Measurements from ENCODE around the gene METTL13. TPM values are rescaled to one million over a fixed set of nuclear protein-coding genes. Genes with fewer than 3 reads are reported as not detected.

The METTL13 gene
- 10 to 100 TPM in 11 of 12 donors, not detected in 1; 18.0 to 28.4 (median 22.8) TPM for polyA plus RNA-seq (ENCODE audit: insufficient read length in 12 of 12)
- long read RNA-seq, donor 1, partial matches to known transcripts: 25 of 26 reads
- long read RNA-seq, donor 1, other reads (novel, unspliced or antisense): 0 of 26 reads
- long read RNA-seq, donor 2, partial matches to known transcripts: 0 of 2 reads
- long read RNA-seq, donor 2, other reads (novel, unspliced or antisense): 0 of 2 reads
- long read RNA-seq, donor 3: 0 reads
- long read RNA-seq, donor 4, partial matches to known transcripts: 0 of 1 reads
- long read RNA-seq, donor 4, other reads (novel, unspliced or antisense): 0 of 1 reads
- long read RNA-seq, donor 5, transcript METTL13-201 (8 exons, 3,327 nt): major isoform, 7 of 7 reads
- long read RNA-seq, donor 5, partial matches to known transcripts: 0 of 7 reads
- long read RNA-seq, donor 5, other reads (novel, unspliced or antisense): 0 of 7 reads
- long read RNA-seq, donor 6, partial matches to known transcripts: 5 of 6 reads
- long read RNA-seq, donor 6, other reads (novel, unspliced or antisense): 0 of 6 reads
- long read RNA-seq, donor 7, partial matches to known transcripts: 5 of 5 reads
- long read RNA-seq, donor 7, other reads (novel, unspliced or antisense): 0 of 5 reads
- long read RNA-seq, donor 8, partial matches to known transcripts: 0 of 5 reads
- long read RNA-seq, donor 8, other reads (novel, unspliced or antisense): 0 of 5 reads
- long read RNA-seq, donor 9, partial matches to known transcripts: 0 of 2 reads
- long read RNA-seq, donor 9, other reads (novel, unspliced or antisense): 0 of 2 reads
- long read RNA-seq, donor 10, transcript METTL13-201 (8 exons, 3,327 nt): major isoform, 5 of 5 reads
- long read RNA-seq, donor 10, partial matches to known transcripts: 0 of 5 reads
- long read RNA-seq, donor 10, other reads (novel, unspliced or antisense): 0 of 5 reads
- long read RNA-seq, donor 11, partial matches to known transcripts: 0 of 2 reads
- long read RNA-seq, donor 11, other reads (novel, unspliced or antisense): 0 of 2 reads

GRCh38 chr1:171781176-171781875 is at the start of gene METTL13:
METTL13 (plus strand) TSS chr1:171781660; CDS start chr1:171781968, 308 bp downstream.
- peak; percentile 98 for DNase-seq

DNA sequence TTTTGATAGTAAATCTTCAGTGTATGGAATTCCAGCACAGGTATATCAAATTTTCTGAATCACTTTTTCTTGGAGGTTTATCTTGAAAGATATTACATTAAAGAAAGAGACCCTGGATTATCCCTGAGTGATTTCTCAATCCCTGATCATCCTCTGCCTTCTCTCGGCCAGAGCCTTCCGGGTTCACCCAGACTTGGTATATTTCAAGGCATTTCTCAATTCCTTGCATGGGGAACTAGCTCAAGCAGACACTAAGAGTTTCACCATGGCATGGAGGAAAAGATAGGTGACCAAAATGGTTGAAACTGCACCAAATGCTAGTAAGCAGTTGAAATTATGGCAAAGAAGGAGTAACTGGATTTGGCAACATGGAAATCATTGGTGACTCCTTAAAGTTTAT is 45.3 kb upstream of the METTL13 start:
- DNase-seq: no peak

DNA sequence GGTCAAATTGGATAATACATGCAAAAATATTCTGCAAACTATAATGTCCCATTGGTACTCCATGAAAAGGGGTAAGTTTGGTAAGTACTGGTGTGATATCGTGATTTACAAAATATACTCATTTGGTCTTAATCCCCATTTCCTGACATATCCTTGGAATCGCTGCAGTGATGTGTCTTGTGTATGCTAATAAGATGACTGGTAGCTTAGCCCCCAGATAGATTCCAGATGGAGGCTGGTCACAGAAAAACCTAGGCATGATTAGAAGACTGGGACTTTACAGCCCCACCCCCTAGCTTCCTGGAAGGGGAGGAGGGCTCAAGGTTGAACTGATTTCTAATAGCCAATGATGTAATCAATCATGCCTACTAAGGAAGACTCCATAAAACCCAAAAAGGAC is 42.5 kb upstream of the METTL13 start:
- DNase-seq: no peak

- no peak for DNase-seq
Measured at GRCh38 chr1:171739656-171740055, 41.8 kb upstream of the METTL13 start.

- DNase-seq: no peak
Measured at GRCh38 chr1:171740356-171740863, 41.0 kb upstream of the METTL13 start.

DNA sequence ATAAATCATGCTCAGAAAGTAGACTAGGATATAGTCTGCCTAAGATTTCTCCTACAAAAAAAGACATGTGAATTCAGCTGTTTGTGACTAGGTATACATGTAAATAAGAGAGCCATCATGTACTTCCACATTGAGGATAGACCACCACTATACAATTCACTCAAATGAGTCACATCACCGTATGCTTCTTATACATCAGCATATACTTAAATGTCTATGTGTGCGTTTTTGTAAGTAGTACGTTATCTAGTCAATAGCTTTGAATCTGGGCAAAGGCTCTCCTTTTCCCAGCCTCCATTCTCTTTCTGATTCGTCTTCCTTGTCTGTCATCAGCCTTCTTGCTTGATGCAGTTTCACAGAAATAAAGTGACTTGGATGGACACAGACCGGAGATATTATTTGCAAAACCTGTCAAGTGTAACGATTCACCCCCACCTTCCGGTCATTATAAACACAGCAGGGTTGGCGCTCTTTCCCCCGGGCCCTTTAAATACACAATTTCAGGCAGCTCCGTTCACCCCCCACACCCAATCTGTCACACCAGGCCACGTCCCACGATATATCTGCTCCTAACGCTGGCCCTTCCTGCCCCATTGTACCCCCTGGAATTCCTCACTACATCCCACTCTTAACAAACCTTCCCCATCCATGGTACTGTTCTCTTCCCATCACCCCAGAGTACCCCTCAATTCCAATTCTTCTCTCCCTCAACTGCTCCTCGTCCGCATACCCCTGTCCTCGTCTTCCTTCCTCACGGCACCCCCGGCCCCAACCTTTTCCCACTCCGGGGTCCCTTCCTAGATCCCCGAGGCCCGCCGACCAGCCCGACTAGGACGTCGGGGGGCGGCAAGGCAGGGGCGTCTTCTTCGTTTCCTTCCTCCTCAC is 40.2 kb upstream of the METTL13 start:
- DNase-seq: peak; percentile 60

GRCh38 chr1:171741872-171742576 is 39.4 kb upstream of the METTL13 start, which contains the start of gene VAMP4:
VAMP4 (minus strand) TSS chr1:171742065; CDS start chr1:171738414, 3,651 bp downstream.
- DNase-seq: peak; percentile 93

GRCh38 chr1:171742577-171742922 is 38.9 kb upstream of the METTL13 start:
- DNase-seq: no peak

GRCh38 chr1:171743081-171743870 is 38.2 kb upstream of the METTL13 start:
- peak; percentile 33 for DNase-seq

GRCh38 chr1:171744986-171745385 is 36.5 kb upstream of the METTL13 start:
- DNase-seq: no peak

- DNase-seq: no peak
Measured at GRCh38 chr1:171748651-171749050, 32.8 kb upstream of the METTL13 start.

- DNase-seq: no peak
Measured at GRCh38 chr1:171751221-171751620, 30.2 kb upstream of the METTL13 start.

GRCh38 chr1:171753182-171753581 is 28.3 kb upstream of the METTL13 start:
- no peak for DNase-seq

DNA sequence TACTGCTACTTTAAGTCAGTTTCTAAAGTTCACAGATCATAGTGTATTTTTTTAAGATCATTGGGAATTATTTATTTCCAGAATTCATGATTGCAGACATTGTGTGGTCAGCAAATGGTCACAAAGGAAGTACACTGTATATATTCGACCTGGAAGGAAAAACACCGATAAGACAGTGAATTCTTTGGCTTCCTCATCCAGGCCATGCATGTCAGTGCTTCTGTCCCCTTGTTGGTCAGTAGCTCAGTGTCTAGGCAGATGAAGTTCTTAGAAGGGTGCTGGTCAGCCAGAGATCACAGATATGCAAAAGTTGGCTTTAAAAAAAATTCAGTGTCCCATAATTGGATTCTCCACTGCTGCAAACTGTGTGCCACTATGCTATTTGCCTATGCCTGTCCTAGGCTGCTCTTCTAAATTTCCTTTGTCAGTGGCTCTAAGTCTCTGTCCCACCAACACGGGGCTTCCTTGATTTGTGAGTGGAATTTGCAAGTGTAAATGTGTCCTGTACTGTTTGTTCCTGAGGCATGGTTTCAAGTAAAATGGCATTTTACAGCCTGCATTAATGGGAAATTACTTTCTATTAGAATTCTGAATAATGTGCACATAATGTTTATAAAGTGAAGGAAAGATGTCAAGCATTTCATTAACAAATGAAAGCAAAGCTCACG is 27.6 kb upstream of the METTL13 start:
- no peak for DNase-seq

- no peak for DNase-seq
Measured at GRCh38 chr1:171754353-171754705, 27.1 kb upstream of the METTL13 start.

DNA sequence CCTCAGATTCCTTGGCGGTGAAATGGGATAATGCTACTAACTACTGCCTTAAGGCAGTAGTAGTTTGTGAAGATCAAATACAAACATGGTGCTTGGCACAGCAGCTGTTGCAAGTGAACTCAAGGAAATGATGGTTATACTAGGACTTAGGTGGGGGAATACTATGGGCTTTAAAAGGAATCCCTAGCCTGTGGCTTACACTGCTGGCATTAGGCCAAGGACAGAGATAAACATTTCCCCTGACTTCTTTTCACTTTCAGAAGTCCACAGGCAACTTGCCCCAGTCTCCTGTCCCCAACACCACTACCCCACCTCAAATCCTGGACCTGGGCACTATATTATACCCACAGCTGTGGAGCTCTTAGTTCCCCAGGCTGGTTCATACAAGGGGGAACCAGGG is 26.5 kb upstream of the METTL13 start:
- DNase-seq: no peak

DNA sequence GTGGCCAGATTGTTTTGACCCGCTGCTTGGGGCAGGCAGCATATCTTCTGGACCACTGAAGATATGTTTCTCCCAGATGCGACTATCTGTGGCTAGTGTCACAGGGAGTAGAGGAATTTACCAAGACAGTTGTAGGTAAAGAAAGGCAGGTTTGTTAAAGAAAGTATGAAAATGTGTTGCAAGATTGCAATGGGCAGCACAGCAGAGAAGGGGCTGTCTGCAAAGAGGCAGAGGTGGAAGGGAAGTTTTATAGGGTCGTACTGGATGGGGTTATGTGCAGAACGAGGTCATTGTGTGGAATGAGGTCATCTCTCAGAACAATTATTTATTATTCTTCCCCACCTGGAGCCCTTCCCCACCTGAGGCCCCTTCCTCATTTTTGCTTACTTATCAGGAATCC is 24.6 kb upstream of the METTL13 start:
- DNase-seq: no peak

GRCh38 chr1:171758011-171758410 is 23.4 kb upstream of the METTL13 start:
- no peak for DNase-seq
